GM21717 (cell line): ENCODE results near the gene PRICKLE4.

ENCODE experiments used
- ATAC-seq: cut with Tn5 transposase; IDR thresholded peaks from one replicate; pipeline ENCODE4 v1.9.1; 2021; ENCODE audit warnings: mild to moderate bottlenecking, moderate library complexity; ENCODE audit not compliant: unreplicated experiment

The PRICKLE4 gene

DNA sequence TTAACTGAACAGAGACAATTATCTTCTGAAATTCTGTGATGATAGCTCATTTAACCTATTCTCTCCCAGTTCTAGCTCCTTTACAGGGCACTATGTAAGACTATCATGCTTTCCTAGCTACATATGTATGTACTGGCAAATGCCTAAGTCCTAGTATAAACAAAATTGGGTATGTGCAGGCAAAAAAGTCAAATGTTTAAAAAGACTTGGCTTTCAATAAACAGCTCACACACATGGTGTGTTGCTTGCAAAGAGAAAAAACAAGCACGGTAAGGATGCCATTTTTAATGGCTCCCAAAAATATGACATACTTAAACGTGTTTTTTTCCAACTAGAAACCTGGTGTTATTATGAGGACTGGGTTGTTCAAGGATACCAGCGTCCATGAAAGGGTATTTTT is 51.7 kb downstream of the PRICKLE4 start:
- no peak for ATAC-seq

DNA sequence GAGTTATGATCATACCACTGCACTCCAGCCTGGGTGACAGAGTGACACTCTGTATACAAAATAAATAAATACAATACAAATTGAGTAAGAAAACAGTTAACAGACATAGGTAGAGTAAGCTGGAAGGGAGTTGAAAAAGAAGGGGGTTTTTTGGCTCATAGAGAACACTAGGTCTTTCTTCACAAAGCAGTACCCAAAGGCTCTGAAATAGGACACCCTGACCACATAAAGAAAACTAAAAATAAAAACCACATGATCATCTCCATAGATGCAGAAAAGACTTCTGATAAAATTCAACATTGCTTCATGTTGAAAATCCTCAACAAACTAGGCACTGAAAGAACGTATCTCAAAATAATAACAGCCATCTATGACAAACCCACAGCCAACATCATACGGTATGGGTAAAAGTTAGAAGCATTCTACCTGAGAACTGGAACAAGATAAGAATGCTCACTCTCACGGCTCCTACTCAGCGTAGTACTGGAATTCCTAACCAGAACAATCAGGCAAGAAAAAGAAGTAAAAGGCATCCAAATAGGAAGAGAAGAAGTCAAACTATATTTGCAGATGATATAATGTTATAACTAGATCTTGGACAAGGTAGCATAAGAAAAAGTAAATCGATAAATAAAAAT is 55.6 kb downstream of the PRICKLE4 start:
- ATAC-seq: no peak

DNA sequence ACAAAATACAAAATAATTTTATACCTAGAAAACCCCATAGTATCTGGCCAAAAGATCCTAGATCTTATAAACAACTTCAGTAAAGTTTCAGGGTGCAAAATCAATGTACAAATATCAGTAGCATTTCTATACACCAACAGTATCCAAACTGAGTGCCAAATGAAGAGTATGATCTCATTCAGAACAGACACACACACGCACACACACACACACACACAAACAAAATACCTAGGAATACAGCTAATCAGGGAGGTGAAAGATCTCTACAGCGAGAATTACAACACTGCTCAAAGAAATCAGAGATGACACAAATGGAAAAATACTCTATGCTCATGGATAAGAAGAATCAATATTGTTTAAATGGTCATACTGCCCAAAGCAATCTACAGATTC is 56.1 kb downstream of the PRICKLE4 start:
- no peak for ATAC-seq
